Measurements from ENCODE around the gene GINS3. TPM values are rescaled to one million over a fixed set of nuclear protein-coding genes. Genes with fewer than 3 reads are reported as not detected.

The GINS3 gene
- total RNA-seq, 1 donor: 10.7 TPM

- TF ChIP-seq CTCF (IDR thresholded peaks at IDR 0.05; ENCODE audit: insufficient read depth, low read length): no peak
- DNase-seq (ENCODE audit: low read depth): no peak
- no peak overlapping the region for H3K4me3 ChIP-seq (ENCODE audit: low read depth, low read length)
These were observed 24.8 kb downstream of the GINS3 start for GRCh38 chr16:58417035-58417434.

GRCh38 chr16:58417600-58417999 lies 25.3 kb downstream of the GINS3 start:
- TF ChIP-seq CTCF (IDR thresholded peaks at IDR 0.05; ENCODE audit: insufficient read depth, low read length): no peak
- H3K4me3 ChIP-seq (ENCODE audit: low read depth, low read length): no peak overlapping the region
- DNase-seq (ENCODE audit: low read depth): no peak

- DNase-seq (ENCODE audit: low read depth): no peak
- H3K4me3 ChIP-seq (ENCODE audit: low read depth, low read length): no peak overlapping the region
- no peak for TF ChIP-seq CTCF (IDR thresholded peaks at IDR 0.05; ENCODE audit: insufficient read depth, low read length)
These were observed 25.8 kb downstream of the GINS3 start for GRCh38 chr16:58418026-58418425.

DNA sequence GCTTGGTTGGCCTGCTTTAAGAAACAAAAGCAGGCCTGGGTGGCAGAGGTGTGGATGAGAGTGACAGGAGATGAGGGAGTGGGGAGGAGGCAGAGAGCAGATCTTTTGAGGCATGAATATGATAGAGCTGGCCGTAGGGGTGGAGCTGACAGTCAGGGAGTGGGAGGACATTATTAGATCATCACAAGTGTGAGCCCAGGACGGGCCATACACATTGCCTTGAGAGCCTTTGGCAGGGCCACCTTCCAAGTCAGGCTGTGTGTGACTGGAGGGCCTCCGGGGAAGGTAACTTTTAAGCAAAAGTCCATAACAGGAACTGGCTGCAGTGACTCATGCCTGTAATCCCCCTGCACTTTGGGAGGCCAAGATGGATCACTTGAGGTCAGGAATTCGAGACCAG lies 26.3 kb downstream of the GINS3 start:
- TF ChIP-seq CTCF (IDR thresholded peaks at IDR 0.05; ENCODE audit: insufficient read depth, low read length): no peak
- peak; percentile 39 for DNase-seq (ENCODE audit: low read depth)
- no peak overlapping the region for H3K4me3 ChIP-seq (ENCODE audit: low read depth, low read length)

DNA sequence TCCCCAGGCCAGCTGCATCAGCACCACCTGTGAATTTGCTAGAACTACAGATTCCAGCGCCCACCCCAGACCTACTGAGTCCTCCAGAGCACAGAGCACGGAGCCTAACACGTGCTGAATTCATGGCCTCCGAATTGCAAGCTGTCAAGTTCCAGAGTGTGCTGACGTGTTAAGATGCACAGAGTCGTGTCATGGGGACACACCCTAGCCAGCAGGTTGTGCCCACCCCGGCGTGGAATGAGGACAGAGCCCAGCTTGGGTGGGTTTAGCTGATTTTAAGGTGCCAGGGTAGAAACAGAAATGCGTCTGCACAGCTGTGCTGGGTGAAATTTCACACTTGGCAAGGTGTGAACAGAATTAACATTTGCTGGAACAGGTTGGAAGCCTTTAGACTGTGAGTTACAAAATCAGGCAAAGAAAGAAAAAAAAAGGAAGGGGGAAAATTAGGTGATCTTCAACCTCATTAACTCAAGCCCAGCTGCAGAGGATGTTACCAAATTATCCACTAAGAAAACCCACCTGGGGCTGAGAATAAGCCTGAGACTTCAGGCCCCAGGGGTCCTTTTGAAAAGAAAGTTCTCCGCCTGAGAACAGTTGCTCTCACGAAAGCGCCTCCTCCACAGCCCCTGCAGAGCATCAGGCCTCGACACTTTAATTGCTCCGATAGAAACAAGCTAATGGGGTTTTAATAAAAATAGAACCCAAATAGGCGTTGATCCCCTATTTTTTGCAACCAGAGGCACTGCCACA lies 27.1 kb downstream of the GINS3 start:
- TF ChIP-seq CTCF (IDR thresholded peaks at IDR 0.05; ENCODE audit: insufficient read depth, low read length): no peak
- no peak overlapping the region for H3K4me3 ChIP-seq (ENCODE audit: low read depth, low read length)
- DNase-seq (ENCODE audit: low read depth): no peak

DNA sequence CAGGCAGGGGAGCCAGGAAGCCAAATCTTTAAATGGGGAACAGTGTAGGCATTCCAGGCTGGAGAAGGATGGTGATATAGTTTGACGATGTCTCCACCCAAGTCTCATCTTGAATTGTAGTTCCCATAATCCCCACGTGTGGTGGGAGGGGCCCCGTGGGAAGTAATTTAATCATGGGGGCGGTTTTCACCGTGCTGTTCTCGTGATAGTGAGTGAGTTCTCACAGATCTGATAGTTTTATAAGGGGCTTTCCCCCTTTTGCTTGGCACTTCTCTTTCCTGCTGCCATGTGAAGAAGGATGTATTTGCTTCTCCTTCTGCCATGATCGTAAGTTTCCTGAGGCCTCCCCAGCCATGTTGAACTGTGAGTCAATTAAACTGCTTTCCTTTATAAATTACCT lies 28.8 kb downstream of the GINS3 start:
- no peak for DNase-seq (ENCODE audit: low read depth)
- no peak for TF ChIP-seq CTCF (IDR thresholded peaks at IDR 0.05; ENCODE audit: insufficient read depth, low read length)
- H3K4me3 ChIP-seq (ENCODE audit: low read depth, low read length): no peak overlapping the region

GRCh38 chr16:58421529-58421928 lies 29.3 kb downstream of the GINS3 start:
- no peak for TF ChIP-seq CTCF (IDR thresholded peaks at IDR 0.05; ENCODE audit: insufficient read depth, low read length)
- H3K4me3 ChIP-seq (ENCODE audit: low read depth, low read length): no peak overlapping the region
- DNase-seq (ENCODE audit: low read depth): peak; percentile 19
